Uterus (tissue), 2 donors: ENCODE data around the gene VCY.
"Not testable (repeated sequence)": the region's sequence is repeated elsewhere in the genome, so short reads cannot be mapped to it uniquely, and the experiment has no call there.

ENCODE experiments used
- CTCF ChIP-seq, 4 experiments: fragments of 200-600 bp in 2 of 4; fragments of 450-650 bp in 2 of 4; sonication (generic) in 2 of 4; IDR thresholded peaks; one replicate each; pipeline ENCODE4 v1.5.1; 2016 to 2019; ENCODE audit warnings: antibody characterized with exemption in 4 of 4, mild to moderate bottlenecking in 2 of 4, moderate library complexity in 1 of 4
- POLR2A ChIP-seq, 2 donors: fragments of 450-650 bp; IDR thresholded peaks; one replicate each; pipeline ENCODE4 v1.6.1; 2016; ENCODE audit warnings: antibody characterized with exemption in 2 of 2, mild to moderate bottlenecking in 1 of 2, moderate library complexity in 1 of 2

GRCh38 chrY:14030395-14030794, 44.1 kb upstream of the VCY start:
- not testable (repeated sequence) for TF ChIP-seq CTCF, POLR2A (IDR thresholded peaks at IDR 0.05)
